ENCODE measurements around the gene LRRC2.
"Not testable (repeated sequence)": the region's sequence is repeated elsewhere in the genome, so short reads cannot be mapped to it uniquely, and the experiment has no call there.

The LRRC2 gene

DNA sequence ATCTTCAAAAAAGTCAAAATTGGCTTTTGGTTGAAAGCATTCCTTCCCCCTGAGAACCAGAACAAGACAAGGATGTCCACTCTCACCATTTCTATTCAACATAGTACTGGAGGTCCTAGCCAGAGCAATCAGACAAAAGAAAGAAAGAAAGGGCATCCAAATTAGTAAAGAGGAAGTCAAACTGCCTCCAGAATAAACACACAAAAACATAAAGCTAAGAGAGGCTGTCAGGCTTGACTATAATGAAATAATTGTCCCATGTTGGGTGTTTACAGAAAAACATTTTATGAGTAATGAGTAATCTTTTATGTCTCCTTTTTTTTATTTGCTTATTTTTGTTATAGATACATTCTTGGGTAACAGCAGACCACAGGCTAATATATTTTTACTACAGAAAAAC is 27.9 kb upstream of the LRRC2 start:
- no peak for DNase-seq
- Histone ChIP-seq H3K27me3 (replicated peaks in 2 of 5; ENCODE audit: control insufficient read depth in 4 of 5, insufficient read depth in 5 of 5, low read length in 4 of 5) (peaks cover 0 to 3% (median 0%) of the 10 kb centered on the region in 5 experiments), H3K4me1 (ENCODE audit: control extremely low read depth in 1 of 4, control insufficient read depth in 4 of 4, insufficient read depth in 4 of 4, low read length in 3 of 4) (no peaks in the 10 kb centered on the region), H3K36me3 (ENCODE audit: control insufficient read depth in 4 of 4, insufficient read depth in 4 of 4, low read length in 3 of 4) (no peaks in the 10 kb centered on the region), H3K4me3 (ENCODE audit: control insufficient read depth in 1 of 7, extremely low read depth in 1 of 7, insufficient read depth in 4 of 7, low read depth in 2 of 7, low read length in 6 of 7) (no peak overlapping the region), H3K27ac (ENCODE audit: insufficient read depth in 1 of 2, low read depth in 1 of 2, low read length in 2 of 2, poor library complexity in 1 of 2, severe bottlenecking in 2 of 2) (no peak overlapping the region), H3K9me3 (ENCODE audit: control extremely low read depth in 1 of 5, control insufficient read depth in 4 of 5, insufficient read depth in 2 of 5, low read depth in 1 of 5, low read length in 4 of 5) (no peaks in the 10 kb centered on the region)
- CTCF ChIA-PET: interaction anchor here (1.4 kb wide), 1 partner anchor 35 kb away, joined by 3 read pairs; no protein-coding TSS in a partner anchor
- POLR2A ChIA-PET: no interaction called here

DNA sequence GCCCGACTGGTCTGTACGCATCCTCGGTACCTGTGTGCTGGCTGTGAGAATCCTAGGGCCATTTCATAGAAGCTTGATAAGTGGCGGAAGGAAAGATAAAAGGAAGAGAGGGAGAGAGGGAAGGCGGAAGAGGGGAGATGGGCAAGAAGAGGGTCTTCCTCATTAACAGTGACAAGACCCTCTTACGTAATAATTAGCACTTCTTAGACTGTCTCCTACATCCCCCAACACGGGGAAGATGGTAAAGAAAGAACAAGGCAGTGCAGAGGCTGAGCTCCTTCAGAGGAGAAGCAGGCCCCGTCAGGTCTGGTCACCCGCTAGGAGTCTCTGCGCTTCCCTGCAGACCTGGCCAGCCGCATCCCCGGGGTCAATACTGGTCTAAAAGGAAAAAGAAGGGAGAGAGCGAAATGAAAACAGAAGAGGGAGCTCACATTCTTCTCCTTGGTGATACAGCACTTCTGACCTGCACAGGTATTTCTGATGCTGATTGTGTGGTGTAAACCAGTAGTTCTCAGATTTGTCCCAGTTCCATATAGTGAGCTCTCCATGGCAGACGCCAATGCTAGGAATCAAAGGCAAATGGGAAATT is 27.3 kb upstream of the LRRC2 start:
- 83% methylated on average over 10 of the region's 14 CpGs for WGBS (ENCODE audit: insufficient coverage)
- no peaks in the 10 kb centered on the region for H3K4me1 ChIP-seq (ENCODE audit: control extremely low read depth in 1 of 4, control insufficient read depth in 4 of 4, insufficient read depth in 4 of 4, low read length in 3 of 4)
- ChIA-PET POLR2A (no interaction called here), CTCF (interaction anchor here (1.4 kb wide), 1 partner anchor 36 kb away, joined by 3 read pairs; no protein-coding TSS in a partner anchor)
- no peak overlapping the region for H3K4me3 ChIP-seq (ENCODE audit: control insufficient read depth in 1 of 7, extremely low read depth in 1 of 7, insufficient read depth in 4 of 7, low read depth in 2 of 7, low read length in 6 of 7)
- DNase-seq: no peak
- peaks cover 0 to 3% (median 0%) of the 10 kb centered on the region in 5 experiments for H3K27me3 ChIP-seq (replicated peaks in 2 of 5; ENCODE audit: control insufficient read depth in 4 of 5, insufficient read depth in 5 of 5, low read length in 4 of 5)
- no peak overlapping the region for H3K27ac ChIP-seq (ENCODE audit: insufficient read depth in 1 of 2, low read depth in 1 of 2, low read length in 2 of 2, poor library complexity in 1 of 2, severe bottlenecking in 2 of 2)
- no peaks in the 10 kb centered on the region for H3K9me3 ChIP-seq (ENCODE audit: control extremely low read depth in 1 of 5, control insufficient read depth in 4 of 5, insufficient read depth in 2 of 5, low read depth in 1 of 5, low read length in 4 of 5)
- no peaks in the 10 kb centered on the region for H3K36me3 ChIP-seq (ENCODE audit: control insufficient read depth in 4 of 4, insufficient read depth in 4 of 4, low read length in 3 of 4)

DNA sequence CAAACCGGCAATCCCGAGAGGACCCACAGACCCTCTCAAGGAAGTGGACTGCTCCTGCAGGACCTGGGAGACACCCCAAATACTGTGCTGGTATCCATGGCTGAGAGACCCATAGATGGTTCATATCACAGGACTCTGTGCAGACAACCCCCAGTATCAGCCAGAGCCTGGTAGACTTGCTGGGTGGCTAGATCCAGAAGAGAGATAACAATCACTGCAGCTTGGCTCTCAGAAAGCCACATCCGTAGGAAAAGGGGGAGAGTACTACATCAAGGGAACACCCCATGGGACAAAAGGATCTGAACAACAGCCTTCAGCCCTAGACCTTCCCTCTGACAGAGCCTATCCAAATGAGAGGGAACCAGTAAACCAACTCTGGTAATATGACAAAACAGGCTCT is 21.2 kb upstream of the LRRC2 start:
- H3K4me3 ChIP-seq (ENCODE audit: control insufficient read depth in 1 of 7, extremely low read depth in 1 of 7, insufficient read depth in 4 of 7, low read depth in 2 of 7, low read length in 6 of 7); DNase-seq; POLR2A ChIA-PET; H3K27me3 ChIP-seq (replicated peaks in 2 of 5; ENCODE audit: control insufficient read depth in 4 of 5, insufficient read depth in 5 of 5, low read length in 4 of 5); H3K27ac ChIP-seq (ENCODE audit: insufficient read depth in 1 of 2, low read depth in 1 of 2, low read length in 2 of 2, poor library complexity in 1 of 2, severe bottlenecking in 2 of 2); H3K36me3 ChIP-seq (ENCODE audit: control insufficient read depth in 4 of 4, insufficient read depth in 4 of 4, low read length in 3 of 4); H3K4me1 ChIP-seq (ENCODE audit: control extremely low read depth in 1 of 4, control insufficient read depth in 4 of 4, insufficient read depth in 4 of 4, low read length in 3 of 4); H3K9me3 ChIP-seq (ENCODE audit: control extremely low read depth in 1 of 5, control insufficient read depth in 4 of 5, insufficient read depth in 2 of 5, low read depth in 1 of 5, low read length in 4 of 5): not testable (repeated sequence)
- CTCF ChIA-PET: interaction anchor here (1.0 kb wide), 1 partner anchor 17 kb away, joined by 4 read pairs; no protein-coding TSS in a partner anchor
- WGBS (ENCODE audit: insufficient coverage): 89% methylated on average over 2 of the region's 3 CpGs

DNA sequence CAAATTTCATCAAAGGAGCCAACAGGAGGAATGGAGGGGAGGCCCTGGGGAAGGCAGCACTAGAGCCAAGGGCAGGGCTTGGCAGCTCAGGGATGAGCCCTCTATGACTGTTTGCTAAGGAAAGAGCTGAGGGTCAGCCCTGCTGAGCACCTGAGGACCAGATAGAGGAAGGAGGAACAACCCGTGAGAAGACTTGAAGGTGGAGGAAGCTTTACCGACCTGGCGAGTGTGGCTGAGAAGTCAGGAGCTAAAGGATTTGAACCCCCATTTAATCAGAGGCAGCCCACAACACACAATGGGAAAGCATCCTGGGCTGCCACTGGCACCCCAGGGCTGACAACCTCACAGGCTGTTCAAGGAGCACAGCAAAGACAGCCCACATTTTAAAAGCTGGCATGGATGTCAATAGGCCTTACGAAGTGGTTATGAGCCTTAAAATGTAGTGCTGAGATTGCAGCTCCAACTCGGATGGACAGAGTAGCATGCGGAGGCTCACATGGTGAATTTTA is 20.7 kb upstream of the LRRC2 start:
- no peak for DNase-seq
- Histone ChIP-seq H3K36me3 (ENCODE audit: control insufficient read depth in 4 of 4, insufficient read depth in 4 of 4, low read length in 3 of 4) (no peaks in the 10 kb centered on the region), H3K27me3 (replicated peaks in 2 of 5; ENCODE audit: control insufficient read depth in 4 of 5, insufficient read depth in 5 of 5, low read length in 4 of 5) (peaks cover 0 to 3% (median 0%) of the 10 kb centered on the region in 5 experiments), H3K9me3 (ENCODE audit: control extremely low read depth in 1 of 5, control insufficient read depth in 4 of 5, insufficient read depth in 2 of 5, low read depth in 1 of 5, low read length in 4 of 5) (no peaks in the 10 kb centered on the region), H3K4me1 (ENCODE audit: control extremely low read depth in 1 of 4, control insufficient read depth in 4 of 4, insufficient read depth in 4 of 4, low read length in 3 of 4) (no peaks in the 10 kb centered on the region), H3K4me3 (ENCODE audit: control insufficient read depth in 1 of 7, extremely low read depth in 1 of 7, insufficient read depth in 4 of 7, low read depth in 2 of 7, low read length in 6 of 7) (no peak overlapping the region), H3K27ac (ENCODE audit: insufficient read depth in 1 of 2, low read depth in 1 of 2, low read length in 2 of 2, poor library complexity in 1 of 2, severe bottlenecking in 2 of 2) (no peak overlapping the region)
- CTCF ChIA-PET: interaction anchor here (0.8 to 1.0 kb wide), 2 partner anchors 17 to 21 kb away, joined by 3 to 4 read pairs; no protein-coding TSS in a partner anchor
- 100% methylated on average over 3 of the region's 6 CpGs for WGBS (ENCODE audit: insufficient coverage)
- POLR2A ChIA-PET: interaction anchor here (0.9 kb wide), 1 partner anchor 39 kb away, joined by 3 read pairs; no protein-coding TSS in a partner anchor

DNA sequence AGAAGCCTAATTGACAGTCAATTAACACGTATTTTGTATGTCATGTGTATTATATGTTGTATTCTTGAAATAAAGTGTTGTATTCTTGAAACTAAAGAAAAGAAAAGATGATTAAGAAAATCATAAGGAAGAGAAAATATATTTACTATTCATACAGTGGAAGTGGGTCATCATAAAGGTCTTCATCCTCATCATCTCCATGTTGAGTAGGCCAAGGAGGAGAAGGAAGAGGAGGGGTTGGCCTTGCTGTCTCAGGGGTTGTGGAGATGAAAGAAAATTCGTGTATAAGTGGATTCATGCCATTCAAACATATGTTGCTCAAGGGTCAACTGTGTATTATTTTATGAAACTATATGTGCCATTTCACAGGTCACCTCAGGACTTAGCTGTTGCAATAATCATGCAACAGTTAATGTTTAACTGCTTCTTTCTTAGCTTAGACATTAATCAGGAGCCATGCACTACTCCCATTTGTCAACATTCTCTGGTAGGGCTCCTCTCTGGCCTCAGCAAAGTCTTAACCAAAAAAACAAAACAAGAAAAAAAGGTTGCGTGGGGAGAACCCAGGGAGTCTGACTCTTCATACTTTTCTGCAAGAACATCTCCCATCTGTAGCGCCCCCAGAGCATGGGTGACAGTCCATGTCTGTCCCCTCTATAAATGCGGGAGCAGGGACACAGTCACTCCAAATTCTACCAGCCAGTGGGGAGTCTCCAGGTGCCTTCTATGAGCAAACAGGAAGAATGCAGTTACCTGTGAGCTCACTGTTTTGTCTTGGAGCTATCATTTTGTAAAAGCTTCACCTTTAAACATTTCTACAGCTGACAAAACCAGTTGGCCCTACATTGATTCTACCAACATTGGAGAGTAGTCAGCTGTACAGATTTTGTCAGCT is 19.9 kb upstream of the LRRC2 start:
- Histone ChIP-seq H3K27me3 (replicated peaks in 2 of 5; ENCODE audit: control insufficient read depth in 4 of 5, insufficient read depth in 5 of 5, low read length in 4 of 5) (peaks cover 0 to 3% (median 0%) of the 10 kb centered on the region in 5 experiments), H3K4me3 (ENCODE audit: control insufficient read depth in 1 of 7, extremely low read depth in 1 of 7, insufficient read depth in 4 of 7, low read depth in 2 of 7, low read length in 6 of 7) (no peak overlapping the region), H3K27ac (ENCODE audit: insufficient read depth in 1 of 2, low read depth in 1 of 2, low read length in 2 of 2, poor library complexity in 1 of 2, severe bottlenecking in 2 of 2) (no peak overlapping the region), H3K36me3 (ENCODE audit: control insufficient read depth in 4 of 4, insufficient read depth in 4 of 4, low read length in 3 of 4) (no peaks in the 10 kb centered on the region), H3K4me1 (ENCODE audit: control extremely low read depth in 1 of 4, control insufficient read depth in 4 of 4, insufficient read depth in 4 of 4, low read length in 3 of 4) (no peaks in the 10 kb centered on the region), H3K9me3 (ENCODE audit: control extremely low read depth in 1 of 5, control insufficient read depth in 4 of 5, insufficient read depth in 2 of 5, low read depth in 1 of 5, low read length in 4 of 5) (no peaks in the 10 kb centered on the region)
- 93% methylated on average over 3 of the region's 5 CpGs for WGBS (ENCODE audit: insufficient coverage)
- POLR2A ChIA-PET: interaction anchor here (0.9 kb wide), 1 partner anchor 40 kb away, joined by 3 read pairs; no protein-coding TSS in a partner anchor
- no peak for DNase-seq
- CTCF ChIA-PET: interaction anchor here (0.8 to 1.0 kb wide), 2 partner anchors 16 to 22 kb away, joined by 3 to 4 read pairs; no protein-coding TSS in a partner anchor

DNA sequence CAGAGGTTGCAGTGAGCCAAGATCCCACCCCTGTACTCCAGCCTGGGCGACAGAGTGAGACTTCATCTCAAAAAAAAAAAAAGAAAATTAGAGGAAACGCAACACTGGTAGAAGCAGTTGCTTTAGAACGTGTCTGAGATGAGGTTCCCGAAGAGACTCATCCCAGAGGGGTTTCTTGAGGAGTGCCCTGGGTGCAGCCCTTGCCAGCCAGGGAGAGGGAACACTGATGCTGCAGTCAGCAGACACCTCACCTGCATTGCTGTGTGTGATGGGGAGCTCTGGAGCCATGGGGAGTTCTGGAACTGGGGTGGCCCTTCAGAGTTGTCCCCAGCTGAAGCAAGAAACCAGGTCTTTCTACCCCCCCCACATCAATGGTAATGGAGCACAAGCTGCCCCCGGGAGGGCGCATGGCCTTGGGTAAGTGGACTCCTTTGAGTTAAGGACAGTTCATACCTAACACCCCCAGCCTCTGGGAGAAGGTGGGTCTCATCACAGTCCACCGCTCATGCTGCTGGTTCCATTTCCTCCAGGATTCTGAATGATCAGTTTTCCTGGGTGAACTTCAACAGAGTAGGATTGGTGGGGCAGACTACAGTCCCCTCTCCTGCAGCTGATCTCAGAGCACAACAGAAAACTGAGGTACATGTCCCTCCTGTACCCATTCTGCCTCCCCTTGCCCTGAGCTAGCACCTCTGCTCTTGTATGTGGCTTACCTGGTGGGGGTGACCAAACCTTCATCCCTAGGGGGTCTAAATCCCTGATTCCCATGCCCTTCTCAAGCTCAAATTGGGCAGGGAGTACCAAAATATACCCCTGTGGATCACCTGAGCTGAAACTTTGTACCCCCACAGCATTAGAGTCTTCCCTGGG is 18.7 kb upstream of the LRRC2 start:
- no peaks in the 10 kb centered on the region for H3K4me1 ChIP-seq (ENCODE audit: control extremely low read depth in 1 of 4, control insufficient read depth in 4 of 4, insufficient read depth in 4 of 4, low read length in 3 of 4)
- H3K27me3 ChIP-seq (replicated peaks in 2 of 5; ENCODE audit: control insufficient read depth in 4 of 5, insufficient read depth in 5 of 5, low read length in 4 of 5): peaks cover 0 to 3% (median 0%) of the 10 kb centered on the region in 5 experiments
- H3K4me3 ChIP-seq (ENCODE audit: control insufficient read depth in 1 of 7, extremely low read depth in 1 of 7, insufficient read depth in 4 of 7, low read depth in 2 of 7, low read length in 6 of 7): no peak overlapping the region
- no peaks in the 10 kb centered on the region for H3K36me3 ChIP-seq (ENCODE audit: control insufficient read depth in 4 of 4, insufficient read depth in 4 of 4, low read length in 3 of 4)
- DNase-seq: no peak
- H3K9me3 ChIP-seq (ENCODE audit: control extremely low read depth in 1 of 5, control insufficient read depth in 4 of 5, insufficient read depth in 2 of 5, low read depth in 1 of 5, low read length in 4 of 5): no peaks in the 10 kb centered on the region
- WGBS (ENCODE audit: insufficient coverage): 100% methylated on average over 4 of the region's 7 CpGs
- ChIA-PET CTCF (interaction anchor here (0.6 to 0.8 kb wide), 2 partner anchors 21 to 47 kb away, joined by 3 to 4 read pairs; no protein-coding TSS in a partner anchor), POLR2A (no interaction called here)
- H3K27ac ChIP-seq (ENCODE audit: insufficient read depth in 1 of 2, low read depth in 1 of 2, low read length in 2 of 2, poor library complexity in 1 of 2, severe bottlenecking in 2 of 2): no peak overlapping the region

Measured in common myeloid progenitor, CD34-positive (primary cell).